Left forelimb (tissue), 1 donor: Measurements from ENCODE around the gene GCH1.
A peak's percentile ranks its signal among the peaks of the same experiment; 100 is the strongest.
"Not testable (repeated sequence)": the region's sequence is repeated elsewhere in the genome, so short reads cannot be mapped to it uniquely, and the experiment has no call there.

Experiments used
- DNase-seq: peaks from one replicate; pipeline ENCODE4 v3.0.0-alpha.2; 2018; ENCODE audit warnings: low spot score

Gene GCH1

GRCh38 chr14:54908190-54908589, 5.6 kb upstream of the GCH1 start:
- DNase-seq = no peak

- no peak for DNase-seq
Observed at GRCh38 chr14:54906075-54906474, 3.4 kb upstream of the GCH1 start.

GRCh38 chr14:54902143-54902520, 494 bp downstream of the GCH1 start:
- peak; percentile 70 for DNase-seq

GRCh38 chr14:54901380-54902142, 1.1 kb downstream of the GCH1 start:
- DNase-seq = peak; percentile 68

GRCh38 chr14:54899573-54899972, 3.1 kb downstream of the GCH1 start:
- no peak for DNase-seq

GRCh38 chr14:54897809-54898555, 4.6 kb downstream of the GCH1 start:
- DNase-seq = not testable (repeated sequence)

GRCh38 chr14:54895683-54896082, 6.9 kb downstream of the GCH1 start:
- DNase-seq = no peak

- no peak for DNase-seq
Observed at GRCh38 chr14:54894995-54895394, 7.6 kb downstream of the GCH1 start.

- no peak for DNase-seq
Observed at GRCh38 chr14:54893151-54893760, 9.4 kb downstream of the GCH1 start.

- no peak for DNase-seq
Observed at GRCh38 chr14:54891471-54892245, 11.0 kb downstream of the GCH1 start.

GRCh38 chr14:54890788-54891187, 11.8 kb downstream of the GCH1 start:
- no peak for DNase-seq

- DNase-seq = no peak
Observed at GRCh38 chr14:54889919-54890318, 12.7 kb downstream of the GCH1 start.

- DNase-seq = no peak
Observed at GRCh38 chr14:54882521-54882920, 20.1 kb downstream of the GCH1 start.

GRCh38 chr14:54881761-54882401, 20.7 kb downstream of the GCH1 start:
- DNase-seq = no peak

GRCh38 chr14:54881235-54881760, 21.3 kb downstream of the GCH1 start:
- no peak for DNase-seq

GRCh38 chr14:54877703-54878021, 25.0 kb downstream of the GCH1 start:
- no peak for DNase-seq

GRCh38 chr14:54877015-54877702, 25.5 kb downstream of the GCH1 start:
- DNase-seq = no peak

GRCh38 chr14:54875648-54876047, 27.0 kb downstream of the GCH1 start:
- DNase-seq = not testable (repeated sequence)

- DNase-seq = not testable (repeated sequence)
Observed at GRCh38 chr14:54870154-54871090, 32.2 kb downstream of the GCH1 start.

GRCh38 chr14:54867011-54867410, 35.6 kb downstream of the GCH1 start:
- no peak for DNase-seq
